DOHH2 (cell line): ENCODE results near the gene CDO1.

Experiments
- H3F3A ChIP-seq: fragments of 200-600 bp; sonication (generic), shearing (Covaris generic); 2 replicates; pipeline ENCODE4 v1.6.0; 2016; ENCODE audit warnings: antibody characterized with exemption, mild to moderate bottlenecking; ENCODE audit not compliant: control insufficient read depth, insufficient read depth
- H3K27ac ChIP-seq: fragments of 200-600 bp; sonication (generic); 2 replicates; pipeline ENCODE4 v1.5.1; 2014; ENCODE audit warnings: low read depth, mild to moderate bottlenecking, low read length, moderate library complexity
- H3K27me3 ChIP-seq: fragments of 200-600 bp; sonication (generic); 2 replicates; pipeline ENCODE4 v1.6.1; 2014; ENCODE audit warnings: mild to moderate bottlenecking, low read length, mixed read lengths; ENCODE audit not compliant: control insufficient read depth
- H3K36me3 ChIP-seq: fragments of 200-600 bp; sonication (generic); 2 replicates; pipeline ENCODE4 v1.6.1; 2014; ENCODE audit warnings: mild to moderate bottlenecking, low read length, moderate library complexity, mixed read lengths; ENCODE audit not compliant: control insufficient read depth
- H3K4me1 ChIP-seq: fragments of 200-600 bp; sonication (generic); 2 replicates; pipeline ENCODE4 v1.6.1; 2014; ENCODE audit warnings: mild to moderate bottlenecking, low read length, mixed read lengths; ENCODE audit not compliant: control insufficient read depth
- H3K4me2 ChIP-seq: fragments of 200-600 bp; sonication (generic); 2 replicates; pipeline ENCODE4 v1.6.0; 2014; ENCODE audit warnings: mild to moderate bottlenecking, low read length, moderate library complexity
- H3K4me3 ChIP-seq: fragments of 200-600 bp; sonication (generic); 2 replicates; pipeline ENCODE4 v1.5.1; 2014; ENCODE audit warnings: mild to moderate bottlenecking, low read length, mixed read lengths
- H3K79me2 ChIP-seq: fragments of 200-600 bp; sonication (generic); 2 replicates; pipeline ENCODE4 v1.6.1; 2014; ENCODE audit warnings: mild to moderate bottlenecking, low read length, mixed read lengths; ENCODE audit not compliant: control insufficient read depth
- H3K9me2 ChIP-seq: fragments of 200-600 bp; sonication (generic); replicated peaks from 2 replicates; pipeline ENCODE4 v1.6.1; 2014; ENCODE audit warnings: mild to moderate bottlenecking, low read length, mixed read lengths; ENCODE audit not compliant: control insufficient read depth
- H3K9me3 ChIP-seq: fragments of 200-600 bp; sonication (generic); 2 replicates; pipeline ENCODE4 v1.6.1; 2014; ENCODE audit warnings: antibody characterized with exemption, low read length, mixed read lengths; ENCODE audit not compliant: control insufficient read depth, insufficient read depth
- H4K20me1 ChIP-seq: fragments of 200-600 bp; sonication (generic); 2 replicates; pipeline ENCODE4 v1.6.0; 2014; ENCODE audit warnings: low read depth, mild to moderate bottlenecking, antibody characterized with exemption, low read length, moderate library complexity; ENCODE audit not compliant: control insufficient read depth, insufficient read depth
- CTCF ChIP-seq: fragments of 200-600 bp; sonication (generic); IDR thresholded peaks from one replicate; pipeline ENCODE4 v1.5.1; 2014; ENCODE audit warnings: antibody characterized with exemption, mild to moderate bottlenecking, low read depth, low read length; ENCODE audit not compliant: poor library complexity, severe bottlenecking
- EZH2phosphoT487 ChIP-seq: fragments of 200-600 bp; sonication (generic); IDR thresholded peaks from 2 replicates; pipeline ENCODE4 v1.6.1; 2017; ENCODE audit warnings: borderline replicate concordance, mild to moderate bottlenecking, antibody characterized with exemption, low read length, moderate library complexity, mixed read lengths

The CDO1 gene

GRCh38 chr5:115816226-115817081 is at the start of gene CDO1:
Gene CDO1, minus strand, starts transcription at chr5:115816659. Its CDS starts 262 bp downstream, at chr5:115816397.
- H3K4me3 ChIP-seq, result no peak within 1 kb of the TSS
- no peaks in the 10 kb centered on the region for H3K36me3 ChIP-seq
- no peaks in the 10 kb centered on the region for H3K9me2 ChIP-seq
- no peaks in the 10 kb centered on the region for H3K79me2 ChIP-seq
- no peaks in the 10 kb centered on the region for H3K27me3 ChIP-seq
- H4K20me1 ChIP-seq, result no peaks in the 10 kb centered on the region
- no peaks in the 10 kb centered on the region for H3K4me1 ChIP-seq
- no peaks in the 10 kb centered on the region for H3F3A ChIP-seq
- H3K4me2 ChIP-seq, result no peak within 1 kb of the TSS
- H3K27ac ChIP-seq, result no peak within 1 kb of the TSS
- TF ChIP-seq CTCF (no peak), EZH2phosphoT487 (no peak)
- peaks cover 13% of the 10 kb centered on the region; the same call in 1 of the 2 replicates for H3K9me3 ChIP-seq

GRCh38 chr5:115859378-115859777 is 42.9 kb upstream of the CDO1 start:
- peaks cover 8% of the 10 kb centered on the region; the same call in 1 of the 2 replicates for H3K9me3 ChIP-seq
- H3K4me2 ChIP-seq, result no peak overlapping the region
- no peak overlapping the region for H3K27ac ChIP-seq
- H3K4me1 ChIP-seq, result peaks cover 18% of the 10 kb centered on the region
- no peaks in the 10 kb centered on the region for H3K9me2 ChIP-seq
- H3F3A ChIP-seq, result peaks cover 4% of the 10 kb centered on the region; the same call in 1 of the 2 replicates
- peaks cover 3% of the 10 kb centered on the region; the same call in 1 of the 2 replicates for H4K20me1 ChIP-seq
- H3K36me3 ChIP-seq, result peaks cover 15% of the 10 kb centered on the region
- no peak overlapping the region for H3K4me3 ChIP-seq
- peaks cover 99% of the 10 kb centered on the region for H3K79me2 ChIP-seq
- H3K27me3 ChIP-seq, result no peaks in the 10 kb centered on the region
- TF ChIP-seq CTCF (no peak), EZH2phosphoT487 (no peak)

GRCh38 chr5:115858396-115858795 is 41.9 kb upstream of the CDO1 start:
- Histone ChIP-seq H3K27ac (no peak overlapping the region), H3K4me2 (no peak overlapping the region), H3K4me3 (no peak overlapping the region), H3K9me2 (no peaks in the 10 kb centered on the region), H3K4me1 (peaks cover 17% of the 10 kb centered on the region), H3K36me3 (peaks cover 22% of the 10 kb centered on the region), H3K79me2 (peaks cover 99% of the 10 kb centered on the region), H3F3A (peaks cover 4% of the 10 kb centered on the region; the same call in 1 of the 2 replicates), H3K9me3 (peaks cover 8% of the 10 kb centered on the region; the same call in 1 of the 2 replicates), H3K27me3 (no peaks in the 10 kb centered on the region), H4K20me1 (peaks cover 3% of the 10 kb centered on the region; the same call in 1 of the 2 replicates)
- no peak for TF ChIP-seq CTCF
- TF ChIP-seq EZH2phosphoT487, result no peak
